ENCODE data around the gene OR4D10. TPM values are rescaled to one million over a fixed set of nuclear protein-coding genes. Genes with fewer than 3 reads are reported as not detected.

OR4D10 gene
- total RNA-seq, result not detected

DNA sequence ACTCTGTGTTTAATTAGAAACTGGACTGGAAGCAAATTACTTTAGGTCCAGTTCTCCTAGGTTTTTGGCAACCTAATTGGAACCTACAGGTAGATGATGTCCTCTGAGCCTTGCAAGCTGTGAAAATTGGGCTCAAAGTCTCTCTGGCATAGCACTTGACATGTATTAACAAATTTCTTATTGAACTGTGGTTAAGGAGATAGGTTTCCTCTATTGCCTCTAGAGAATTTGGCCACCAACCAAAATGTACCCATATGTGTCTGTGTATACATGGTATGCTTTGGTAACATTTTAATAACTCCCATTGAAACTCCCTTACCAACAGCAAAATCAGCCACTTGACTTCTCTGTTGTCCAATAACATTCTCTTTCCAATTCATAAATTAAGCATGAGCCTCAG is at the start of gene OR4D10:
TSS of gene OR4D10 (plus strand) at position 301 of the 400 bp plus-strand sequence. CDS start 4,115 bp downstream, outside the sequence.

DNA sequence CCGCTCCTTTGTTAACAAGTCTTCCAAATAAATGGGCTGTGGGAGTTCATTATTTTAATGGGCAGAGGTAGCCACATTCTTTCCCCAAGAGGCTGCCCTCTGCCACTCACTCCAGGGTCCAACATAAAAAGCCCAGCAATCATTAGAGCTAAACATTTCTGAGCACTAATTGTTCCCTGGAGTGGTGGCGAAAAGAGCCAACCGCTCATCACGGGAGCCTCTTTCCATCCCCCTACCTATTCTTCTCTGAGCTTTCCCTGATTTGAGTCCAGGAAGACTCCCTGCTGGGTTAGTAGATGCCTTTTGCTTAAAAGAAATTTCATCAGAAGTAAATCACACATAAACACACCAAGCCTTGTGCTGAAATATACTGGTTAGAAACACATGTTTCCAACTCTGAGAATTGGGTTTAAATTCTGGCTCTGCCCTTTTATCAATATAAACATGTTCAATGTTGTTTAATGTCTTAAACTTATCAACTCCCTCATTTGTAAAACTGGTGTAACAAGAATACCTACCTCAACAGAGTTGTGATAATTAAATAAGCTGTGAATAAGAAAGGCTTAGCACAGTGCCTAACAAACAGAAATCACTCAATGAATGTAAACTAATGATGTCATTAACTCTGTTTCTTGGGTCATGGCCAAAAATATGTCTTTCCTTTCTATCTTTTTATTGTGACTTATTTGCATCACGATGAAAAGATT is 46.6 kb upstream of the OR4D10 start, which contains the start of gene OR5A2:
TSS of gene OR5A2 (minus strand) at position 53 of the 707 bp plus-strand sequence. CDS start 3,460 bp downstream, outside the sequence.

DNA sequence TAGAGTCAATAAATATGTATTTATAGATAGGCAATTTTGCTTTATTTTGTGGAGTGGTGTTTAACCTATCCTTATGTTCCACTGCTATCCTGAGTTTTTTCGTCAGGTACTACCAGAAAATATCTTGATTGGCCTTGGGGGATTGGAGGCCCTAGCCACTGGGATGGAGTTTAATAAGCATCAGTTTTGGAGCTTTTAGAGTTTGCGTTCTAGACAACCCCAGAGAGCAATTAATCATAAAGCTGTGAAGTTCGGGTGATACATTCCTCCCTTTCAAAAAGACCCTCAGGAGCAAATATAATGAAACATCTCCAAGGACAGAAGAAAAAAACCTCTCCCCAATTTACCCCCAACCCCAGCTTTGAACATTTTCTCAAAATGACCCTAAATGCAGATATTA is 36.9 kb upstream of the OR4D10 start, which contains the start of gene OR5A1:
TSS of gene OR5A1 (plus strand) at position 301 of the 400 bp plus-strand sequence. CDS start 6,700 bp downstream, outside the sequence.

DNA sequence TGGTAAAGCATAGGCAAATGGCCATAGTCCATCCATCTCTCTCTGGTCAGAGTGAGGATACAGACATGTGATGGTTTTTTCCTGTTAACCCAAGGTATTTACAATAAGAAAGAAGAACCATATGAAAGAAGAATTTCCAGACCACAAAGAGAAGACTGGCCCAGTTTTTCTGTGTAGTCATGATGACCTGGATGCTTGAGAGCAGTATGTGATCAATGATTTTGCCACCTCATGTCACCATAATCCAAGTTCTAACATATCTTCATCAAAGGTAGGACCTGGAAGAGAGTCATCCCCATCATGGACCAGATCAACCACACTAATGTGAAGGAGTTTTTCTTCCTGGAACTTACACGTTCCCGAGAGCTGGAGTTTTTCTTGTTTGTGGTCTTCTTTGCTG is 16.5 kb upstream of the OR4D10 start, which contains the start of gene OR4D6:
TSS of gene OR4D6 (plus strand) at position 301 of the 400 bp plus-strand sequence. CDS start at position 301, 0 bp downstream.

DNA sequence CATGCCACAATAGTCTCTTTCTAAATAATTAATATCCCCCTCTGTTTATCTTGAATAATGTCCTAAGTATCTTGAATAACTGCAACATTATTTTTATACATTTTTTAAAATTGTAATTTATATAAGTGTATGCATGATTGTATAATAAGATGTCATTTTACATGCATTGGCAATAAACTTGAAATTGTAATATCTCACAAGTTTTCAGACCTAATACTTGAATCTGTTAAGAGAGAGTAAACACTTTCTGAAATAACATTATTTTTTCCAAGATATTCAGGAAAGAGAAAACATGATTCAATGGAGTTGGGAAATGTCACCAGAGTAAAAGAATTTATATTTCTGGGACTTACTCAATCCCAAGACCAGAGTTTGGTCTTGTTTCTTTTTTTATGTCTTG is 30.2 kb downstream of the OR4D10 start, which contains the start of gene OR4D11:
TSS of gene OR4D11 (plus strand) at position 301 of the 400 bp plus-strand sequence. CDS start at position 301, 0 bp downstream.

DNA sequence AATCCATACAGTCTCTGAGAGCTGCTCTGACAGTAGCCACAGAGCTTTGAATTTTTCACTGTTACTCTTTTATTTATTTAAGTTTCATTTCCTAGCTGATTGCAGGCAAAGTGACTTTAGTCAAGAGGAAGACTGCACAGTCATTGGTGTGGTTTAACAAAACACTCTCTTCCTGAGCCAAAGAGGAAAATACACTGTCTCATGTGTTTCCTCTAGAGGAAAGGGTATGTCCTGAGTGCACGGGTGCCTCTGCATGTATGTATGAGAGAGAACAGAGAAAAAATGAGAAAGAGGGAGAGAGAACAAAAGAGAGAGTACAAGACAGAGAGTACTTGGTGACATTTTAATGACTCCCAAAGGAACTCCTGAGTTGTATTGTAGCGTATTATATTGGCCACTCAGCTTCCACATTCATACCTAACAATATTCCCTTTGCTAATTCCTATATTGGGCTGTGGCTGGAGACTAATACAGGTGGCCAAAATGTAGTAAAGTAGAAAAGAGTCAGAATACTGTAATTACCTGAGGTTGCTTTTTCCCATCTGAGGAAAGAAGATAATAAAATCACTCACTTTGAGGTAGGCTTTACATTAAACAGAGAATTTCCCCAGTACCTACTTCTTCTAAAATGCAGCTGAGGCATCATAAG is 38.0 kb downstream of the OR4D10 start, which contains the start of gene OR4D9:
TSS of gene OR4D9 (plus strand) at position 599 of the 649 bp plus-strand sequence. CDS start 3,374 bp downstream, outside the sequence.

Other genes with a start within 250 kb of the OR4D10 start
- gene OR5AN1, start 114.4 kb upstream of the OR4D10 start, total RNA-seq, result not detected
- gene OR5A2, start 46.9 kb upstream of the OR4D10 start, total RNA-seq, result not detected
- not detected for gene OR5A1, start 36.8 kb upstream of the OR4D10 start, total RNA-seq
- not detected for gene OR4D6, start 16.4 kb upstream of the OR4D10 start, total RNA-seq
- gene OR4D11, start 30.3 kb downstream of the OR4D10 start, total RNA-seq, result not detected
- not detected for gene OR4D9, start 38.2 kb downstream of the OR4D10 start, total RNA-seq
- 10 to 100 TPM; 38.6 to 41.1 TPM for gene OSBP, start 142.5 kb downstream of the OR4D10 start, total RNA-seq
- gene PATL1, start 195.7 kb downstream of the OR4D10 start, total RNA-seq, result 10 to 100 TPM; 43.4 to 44.8 TPM
- gene OR10V1, start 240.5 kb downstream of the OR4D10 start, total RNA-seq, result not detected